SK-N-MC (cell line): Measurements from ENCODE around the gene ZNF586.

Experiments
- EZH2 ChIP-seq: fragments of 200-600 bp; sonication (generic); IDR thresholded peaks from one replicate; pipeline ENCODE4 v1.6.1; 2017; ENCODE audit warnings: antibody characterized with exemption
- POLR2AphosphoS5 ChIP-seq: IDR thresholded peaks from 2 replicates; pipeline ENCODE4 v1.6.1; 2012; ENCODE audit warnings: mild to moderate bottlenecking, low read depth, low read length, borderline replicate concordance

- TF ChIP-seq EZH2 (no peak), POLR2AphosphoS5 (no peak)
Measured at GRCh38 chr19:57815247-57816075, 46.0 kb downstream of the ZNF586 start.
